ENCODE measurements around the gene RIN2. TPM values are rescaled to one million over a fixed set of nuclear protein-coding genes. Genes with fewer than 3 reads are reported as not detected.

Gene RIN2
- total RNA-seq, 1 experiment from 2014 or later = 1.0 TPM

DNA sequence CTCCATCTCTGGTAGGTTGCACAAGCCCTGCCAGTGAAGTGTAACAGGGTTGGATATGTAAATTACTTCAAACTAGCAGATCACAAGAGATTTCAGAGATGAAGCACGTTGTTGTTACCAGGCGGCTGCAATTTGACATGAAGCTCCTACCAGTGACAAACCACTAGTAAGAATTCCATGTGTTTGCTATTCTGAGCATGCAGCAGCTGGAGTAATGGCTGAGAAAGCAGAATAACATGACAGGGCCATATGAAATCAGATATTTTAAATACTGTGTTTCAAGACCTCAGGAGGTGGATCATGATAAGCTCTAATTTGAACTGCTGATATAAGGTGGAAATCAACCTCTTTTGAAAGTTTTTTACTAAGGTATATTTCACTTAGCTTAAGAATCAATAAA lies 11.4 kb downstream of the RIN2 start:
- H2BK12ac ChIP-seq (ENCODE audit: insufficient read length, low read depth, low read length) = no peak overlapping the region
- H4K8ac ChIP-seq (replicated peaks; ENCODE audit: insufficient read length, low read depth, low read length) = no peak overlapping the region
- H4K5ac ChIP-seq (ENCODE audit: insufficient read length, low read depth, low read length) = no peak overlapping the region
- no peak overlapping the region for H2BK15ac ChIP-seq (ENCODE audit: low read depth, low read length)
- peaks cover 15 to 17% of the 10 kb centered on the region in 2 experiments for H3K4me1 Mint-ChIP-seq
- H3K79me2 ChIP-seq (ENCODE audit: insufficient read depth, low read length) = no peaks in the 10 kb centered on the region
- no peak overlapping the region for H2BK5ac ChIP-seq (ENCODE audit: insufficient read length, low read length)
- H2AFZ ChIP-seq (ENCODE audit: low read length) = no peak overlapping the region
- H3K4me1 ChIP-seq (ENCODE audit: insufficient read depth, low read length) = peaks cover under 1% of the 10 kb centered on the region
- H3K9me3 ChIP-seq (ENCODE audit: control insufficient read depth, low read depth, low read length) = no peaks in the 10 kb centered on the region
- H2BK20ac ChIP-seq (ENCODE audit: low read depth, low read length, poor library complexity, severe bottlenecking) = no peak overlapping the region
- no peak overlapping the region for H2AK5ac ChIP-seq (ENCODE audit: insufficient read length, low read length)
- H3K27me3 ChIP-seq (ENCODE audit: insufficient read depth, low read length) = no peaks in the 10 kb centered on the region
- H3K27ac Mint-ChIP-seq = no peak overlapping the region
- no peak overlapping the region for H3K4ac ChIP-seq (ENCODE audit: low read depth, low read length)
- no peak overlapping the region for H2BK120ac ChIP-seq (ENCODE audit: low read depth, low read length, poor library complexity, severe bottlenecking)
- no peaks in the 10 kb centered on the region for H3K9me3 Mint-ChIP-seq
- H3K27ac ChIP-seq (ENCODE audit: insufficient read length, low read depth, low read length) = no peak overlapping the region
- H3K14ac ChIP-seq (ENCODE audit: insufficient read depth, low read length) = no peak overlapping the region
- no CpG with 5 or more reads among the region's 2 CpGs for WGBS (ENCODE audit: extremely low coverage, insufficient read length, low lambda C conversion rate)
- H4K91ac ChIP-seq (ENCODE audit: insufficient read length, low read depth, low read length) = no peak overlapping the region
- H3K23ac ChIP-seq (ENCODE audit: insufficient read length, low read depth, low read length) = no peak overlapping the region
- no peaks in the 10 kb centered on the region for H3K23me2 ChIP-seq (ENCODE audit: insufficient read length, low read depth, low read length, poor library complexity, severe bottlenecking)
- TF ChIP-seq, protein P1, sequence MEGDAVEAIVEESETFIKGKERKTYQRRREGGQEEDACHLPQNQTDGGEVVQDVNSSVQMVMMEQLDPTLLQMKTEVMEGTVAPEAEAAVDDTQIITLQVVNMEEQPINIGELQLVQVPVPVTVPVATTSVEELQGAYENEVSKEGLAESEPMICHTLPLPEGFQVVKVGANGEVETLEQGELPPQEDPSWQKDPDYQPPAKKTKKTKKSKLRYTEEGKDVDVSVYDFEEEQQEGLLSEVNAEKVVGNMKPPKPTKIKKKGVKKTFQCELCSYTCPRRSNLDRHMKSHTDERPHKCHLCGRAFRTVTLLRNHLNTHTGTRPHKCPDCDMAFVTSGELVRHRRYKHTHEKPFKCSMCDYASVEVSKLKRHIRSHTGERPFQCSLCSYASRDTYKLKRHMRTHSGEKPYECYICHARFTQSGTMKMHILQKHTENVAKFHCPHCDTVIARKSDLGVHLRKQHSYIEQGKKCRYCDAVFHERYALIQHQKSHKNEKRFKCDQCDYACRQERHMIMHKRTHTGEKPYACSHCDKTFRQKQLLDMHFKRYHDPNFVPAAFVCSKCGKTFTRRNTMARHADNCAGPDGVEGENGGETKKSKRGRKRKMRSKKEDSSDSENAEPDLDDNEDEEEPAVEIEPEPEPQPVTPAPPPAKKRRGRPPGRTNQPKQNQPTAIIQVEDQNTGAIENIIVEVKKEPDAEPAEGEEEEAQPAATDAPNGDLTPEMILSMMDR (conservative IDR thresholded peaks at IDR 0.05) = no peak
- no peak overlapping the region for H3K4me3 Mint-ChIP-seq
- H3K4me2 ChIP-seq (ENCODE audit: insufficient read depth, insufficient read length, low read length) = no peak overlapping the region
- DNase-seq = no peak
- no peaks in the 10 kb centered on the region; a peak in 1 of 7 replicates for H3K36me3 Mint-ChIP-seq (ENCODE audit: insufficient read depth in 1 of 3, low read depth in 3 of 3)
- H3K56ac ChIP-seq (ENCODE audit: insufficient read length, low read depth, low read length) = no peak overlapping the region
- no peak overlapping the region for H3T11ph ChIP-seq (ENCODE audit: low read length)
- H3K27me3 Mint-ChIP-seq (ENCODE audit: low read depth) = no peaks in the 10 kb centered on the region; the same call in 1 of the 2 replicates
- H3K79me1 ChIP-seq (ENCODE audit: insufficient read depth, low read depth, low read length, poor library complexity, severe bottlenecking) = no peaks in the 10 kb centered on the region
- no peak overlapping the region for H3K9ac ChIP-seq (ENCODE audit: extremely low read depth, insufficient read length, low read length)
- no peaks in the 10 kb centered on the region for H4K20me1 ChIP-seq (ENCODE audit: control insufficient read depth, insufficient read depth, insufficient read length)
- H3K18ac ChIP-seq (ENCODE audit: insufficient read length, low read depth, low read length) = no peak overlapping the region

Data from H9 (cell line).